NCI-H2196 treated with DMSO at 0.1 percent for 48 hours (cell line): Measurements from ENCODE around the gene CADM4.
"Not testable (repeated sequence)": the region's sequence is repeated elsewhere in the genome, so short reads cannot be mapped to it uniquely, and the experiment has no call there.

Experiments used
- DNase-seq: peaks from one replicate; lab custom pipeline; 2025; ENCODE audit not compliant: unreplicated experiment; lab: John Stamatoyannopoulos, UW

Gene CADM4

GRCh38 chr19:43610493-43610892, 29.2 kb downstream of the CADM4 start:
- DNase-seq: no peak

- no peak for DNase-seq
Observed at GRCh38 chr19:43609872-43610271, 29.8 kb downstream of the CADM4 start.

- DNase-seq: no peak
Observed at GRCh38 chr19:43607238-43608205, 32.1 kb downstream of the CADM4 start.

DNA sequence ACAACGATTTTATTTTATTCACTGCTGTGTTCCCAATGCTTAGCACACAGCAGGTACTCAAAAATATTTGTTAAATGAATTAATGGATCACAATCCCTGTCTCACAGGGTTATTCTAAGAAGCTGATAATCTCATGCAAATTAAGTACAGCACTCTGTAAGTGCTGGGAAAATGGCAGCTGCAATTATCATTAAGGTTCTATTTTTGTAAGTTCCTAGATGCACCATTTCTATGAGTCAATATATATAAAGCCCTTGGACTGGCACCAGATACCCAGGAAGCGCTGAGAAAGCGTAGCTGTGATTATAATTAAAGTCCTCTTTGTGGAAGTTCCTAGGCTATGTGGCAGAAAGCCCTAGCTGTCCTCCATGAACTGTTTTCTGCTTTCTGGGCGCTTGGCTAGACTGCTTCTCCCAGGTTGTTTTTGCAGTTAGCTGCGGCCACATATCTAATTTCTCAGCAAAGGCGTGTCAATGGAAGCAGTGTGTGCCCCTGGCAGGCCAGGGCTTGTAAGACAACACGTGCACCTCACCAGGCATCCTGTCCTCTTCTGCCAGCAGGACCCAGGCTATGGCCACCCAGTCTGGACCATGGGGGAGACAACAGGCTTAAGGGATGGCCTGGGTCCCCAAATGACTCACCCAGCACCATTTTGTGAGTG, 33.0 kb downstream of the CADM4 start:
- DNase-seq: peak; percentile 61

GRCh38 chr19:43605875-43606568, 33.6 kb downstream of the CADM4 start:
- DNase-seq: no peak

GRCh38 chr19:43600326-43600725, 39.3 kb downstream of the CADM4 start:
- not testable (repeated sequence) for DNase-seq

DNA sequence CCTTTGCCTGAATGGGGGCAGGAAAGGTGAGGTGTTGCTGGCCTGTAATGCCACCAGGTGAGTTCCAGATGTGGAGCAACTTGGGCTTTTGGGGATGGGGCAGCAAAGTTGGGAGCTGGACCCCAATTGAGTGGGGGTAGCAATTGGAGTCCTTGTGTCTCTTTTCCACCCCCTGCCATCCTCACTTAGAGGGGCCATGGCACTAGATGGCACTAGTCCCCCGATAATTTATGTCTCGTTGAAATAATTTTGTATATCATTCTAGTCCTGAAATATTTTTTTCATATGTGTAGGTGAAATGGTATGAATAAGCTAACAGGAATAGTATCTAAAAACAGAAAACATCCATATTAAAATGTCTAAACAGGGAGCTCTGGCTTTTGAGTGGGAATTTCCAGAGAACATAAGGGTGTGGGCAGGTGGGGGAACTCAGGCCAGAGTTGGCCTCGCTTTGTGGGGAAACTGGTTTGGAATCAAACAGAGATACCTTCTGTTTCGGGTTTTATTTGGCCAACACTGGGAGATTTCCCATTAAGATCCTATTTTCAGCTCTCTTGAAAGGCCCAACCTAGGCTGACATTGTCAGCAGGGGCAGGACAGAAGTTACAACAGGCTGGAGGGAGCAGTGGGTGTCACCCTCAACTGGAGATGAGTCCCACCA, 39.9 kb downstream of the CADM4 start:
- DNase-seq: no peak

DNA sequence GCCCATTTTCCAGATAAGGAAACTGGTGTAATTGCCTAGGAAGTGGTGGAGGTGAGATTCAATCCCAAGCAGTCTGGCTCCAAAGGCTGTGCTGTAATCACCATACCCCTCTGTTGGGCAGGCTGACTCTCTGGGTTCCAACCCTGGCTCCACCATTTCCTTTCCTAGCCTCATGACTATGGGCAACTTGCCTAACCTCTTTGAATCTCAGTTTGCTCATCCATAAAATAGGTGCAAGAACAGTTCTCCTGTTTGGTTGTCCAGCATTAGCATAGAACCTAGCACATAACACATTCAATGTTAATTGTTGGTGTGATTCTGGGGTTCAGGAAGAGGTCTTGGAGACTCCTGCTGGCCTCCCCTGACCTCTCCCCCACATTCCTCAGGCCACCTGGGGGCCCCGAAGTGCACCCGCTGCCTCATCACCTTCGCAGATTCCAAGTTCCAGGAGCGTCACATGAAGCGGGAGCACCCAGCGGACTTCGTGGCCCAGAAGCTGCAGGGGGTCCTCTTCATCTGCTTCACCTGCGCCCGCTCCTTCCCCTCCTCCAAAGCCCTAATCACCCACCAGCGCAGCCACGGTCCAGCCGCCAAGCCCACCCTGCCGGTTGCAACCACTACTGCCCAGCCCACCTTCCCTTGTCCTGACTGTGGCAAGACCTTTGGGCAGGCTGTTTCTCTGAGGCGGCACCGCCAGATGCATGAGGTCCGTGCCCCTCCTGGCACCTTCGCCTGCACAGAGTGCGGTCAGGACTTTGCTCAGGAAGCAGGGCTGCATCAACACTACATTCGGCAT, 41.0 kb downstream of the CADM4 start:
- DNase-seq: no peak

DNA sequence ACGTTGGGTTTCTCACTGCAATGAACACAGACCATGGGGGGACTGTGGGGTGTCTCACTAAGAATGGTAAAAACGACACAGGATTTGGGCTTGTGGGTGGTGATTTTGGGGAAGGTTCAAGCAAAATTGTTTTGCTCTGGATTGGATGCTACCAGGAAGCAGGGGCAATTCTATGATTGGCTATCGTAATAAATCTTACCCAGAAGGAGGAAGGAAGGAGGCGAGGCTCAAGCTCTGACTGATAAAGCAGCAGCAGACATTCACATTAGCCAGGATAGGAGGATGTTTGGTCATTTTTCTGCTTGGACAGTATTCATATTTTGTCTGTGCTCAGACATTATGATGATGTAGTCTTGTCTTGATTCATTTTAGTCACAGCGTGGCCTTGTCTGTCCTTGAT, 41.8 kb downstream of the CADM4 start:
- DNase-seq: no peak

DNA sequence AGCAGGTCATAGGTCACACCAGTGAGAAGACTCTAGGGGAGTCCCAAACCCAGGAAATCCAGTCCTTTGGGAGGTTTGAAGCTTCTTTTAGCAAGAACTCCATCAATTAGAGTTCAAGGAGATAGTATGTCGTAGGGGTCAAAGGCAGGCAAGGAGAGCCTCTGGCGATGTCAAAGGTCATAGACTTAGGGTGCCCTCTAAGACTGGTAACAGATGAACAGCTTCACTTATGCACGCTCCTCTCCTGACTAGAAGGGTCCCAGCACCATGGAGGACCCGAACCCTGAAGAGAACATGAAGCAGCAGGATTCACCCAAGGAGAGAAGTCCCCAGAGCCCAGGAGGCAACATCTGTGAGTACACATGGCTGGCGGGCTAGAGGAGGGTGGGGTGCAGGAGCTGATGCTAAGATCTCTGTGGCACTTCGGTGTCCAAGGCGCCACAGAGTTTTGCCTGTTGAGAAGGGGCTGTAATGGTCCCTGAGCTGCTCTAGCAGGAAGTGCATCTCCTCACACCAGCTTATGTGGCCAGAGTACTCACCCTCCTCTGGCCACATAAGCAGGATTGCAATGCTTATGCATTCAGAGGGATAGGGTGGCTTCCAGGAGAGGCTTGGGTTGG, 42.7 kb downstream of the CADM4 start:
- DNase-seq: no peak

GRCh38 chr19:43595999-43596841, 43.4 kb downstream of the CADM4 start, which contains the start of the genes IRGQ and ZNF576:
Gene IRGQ (minus strand): TSS chr19:43596134. CDS start chr19:43595338, 796 bp downstream.
Gene ZNF576 (plus strand): TSS chr19:43596595. CDS start chr19:43597109, 514 bp downstream.
- peak; percentile 98 for DNase-seq

DNA sequence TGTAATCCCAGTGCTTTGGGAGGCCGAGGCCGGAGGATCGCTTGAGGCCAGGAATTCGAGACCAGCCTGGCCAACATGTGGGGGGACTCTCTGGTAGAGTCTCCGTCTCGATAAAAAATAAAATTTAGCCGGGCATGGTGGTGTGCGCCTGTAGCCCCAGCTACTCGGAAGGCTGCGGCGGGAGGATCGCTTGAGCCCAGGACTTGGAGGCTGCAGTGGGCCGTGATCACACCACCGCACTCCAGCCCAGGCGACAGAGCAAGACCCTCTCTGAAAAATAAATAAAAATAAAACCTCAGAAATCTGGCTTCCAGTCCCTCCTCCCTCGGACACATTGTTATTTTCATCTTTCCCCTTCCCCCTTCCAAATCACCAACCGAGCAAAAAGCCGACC, 44.0 kb downstream of the CADM4 start:
- no peak for DNase-seq

- DNase-seq: peak; percentile 55
Observed at GRCh38 chr19:43594710-43595604, 44.7 kb downstream of the CADM4 start.

- DNase-seq: no peak
Observed at GRCh38 chr19:43594081-43594697, 45.5 kb downstream of the CADM4 start.

DNA sequence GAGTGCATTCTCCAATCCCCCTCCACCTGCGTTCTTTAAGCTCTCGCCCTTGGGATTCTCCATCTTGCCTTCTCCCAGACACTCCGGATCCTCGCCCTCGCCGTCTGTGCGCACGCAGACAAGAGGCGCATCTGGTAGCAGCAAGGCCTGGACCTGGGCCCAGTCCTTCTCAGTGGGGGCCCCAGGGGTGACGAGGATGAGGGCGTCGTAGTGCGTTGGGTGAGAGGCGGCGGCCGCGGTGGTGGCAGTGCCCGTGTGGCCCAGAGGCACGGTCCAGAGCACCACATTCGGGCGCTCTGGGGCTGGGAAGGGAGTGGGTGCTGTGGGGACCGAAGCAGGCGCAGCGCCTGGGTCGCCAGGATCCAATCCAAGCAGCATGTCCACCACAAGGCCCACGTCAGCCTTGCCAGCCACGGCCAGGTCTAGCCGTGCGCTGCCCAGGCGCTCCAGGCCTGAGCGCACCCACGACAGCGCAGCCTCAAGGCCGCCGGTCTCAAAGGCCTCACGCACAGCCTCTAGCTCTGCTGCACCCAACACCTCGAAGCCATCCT, 46.8 kb downstream of the CADM4 start:
- DNase-seq: no peak

GRCh38 chr19:43591904-43592772, 47.5 kb downstream of the CADM4 start:
- no peak for DNase-seq
